ENCODE measurements around the gene OGDH. TPM values are rescaled to one million over a fixed set of nuclear protein-coding genes. Genes with fewer than 3 reads are reported as not detected.

The OGDH gene
- polyA plus RNA-seq, 3 donors = 41.0 to 74.1 (median 49.9) TPM

- Mint-ChIP-seq H3K27me3 (ENCODE audit: low read depth in 3 of 3) (peaks cover 0 to 1% (median 0%) of the 10 kb centered on the region in 3 donors), H3K4me3 (no peak overlapping the region), H3K36me3 (no peaks in the 10 kb centered on the region), H3K4me1 (peaks cover 14% of the 10 kb centered on the region), H3K27ac (peak overlapping the region in 5 of 7 donors; percentile 13 to 92 (median 79)), H3K9me3 (no peaks in the 10 kb centered on the region)
- H3K79me2 ChIP-seq (ENCODE audit: insufficient read depth, low read length) = no peaks in the 10 kb centered on the region
- H3K4me2 ChIP-seq (replicated peaks; ENCODE audit: extremely low read depth, low read length, poor library complexity, severe bottlenecking) = no peak overlapping the region
- 93% methylated on average over 3 of the region's 3 CpGs for WGBS (ENCODE audit: insufficient coverage)
- no peak for TF ChIP-seq CTCF (IDR thresholded peaks at IDR 0.05)
- no peaks in the 10 kb centered on the region for H3K27me3 ChIP-seq (ENCODE audit: control insufficient read depth in 2 of 2, insufficient read depth in 2 of 2, low read length in 2 of 2)
- H4K20me1 ChIP-seq (ENCODE audit: insufficient read depth, low read length) = no peaks in the 10 kb centered on the region
- intact Hi-C loops (cut with micrococcal nuclease) = no loop called here
- H3K27ac ChIP-seq (ENCODE audit: low read depth in 1 of 2, low read length in 2 of 2) = no peak overlapping the region
- H3K9ac ChIP-seq (ENCODE audit: insufficient read depth, low read length, poor library complexity, severe bottlenecking) = no peak overlapping the region
- no peaks in the 10 kb centered on the region for H3K36me3 ChIP-seq (replicated peaks in 1 of 2; ENCODE audit: control insufficient read depth in 1 of 2, insufficient read depth in 2 of 2, low read length in 2 of 2)
- DNase-seq = no peak
- no peak overlapping the region for H2AFZ ChIP-seq (ENCODE audit: insufficient read depth, low read depth, low read length, poor library complexity, severe bottlenecking)
- peaks cover 4 to 13% of the 10 kb centered on the region in 2 donors for H3K4me1 ChIP-seq (ENCODE audit: control insufficient read depth in 1 of 2, insufficient read depth in 2 of 2, low read length in 2 of 2)
- H3K9me3 ChIP-seq (replicated peaks in 1 of 2; ENCODE audit: control insufficient read depth in 1 of 2, insufficient read depth in 1 of 2, low read length in 2 of 2) = no peaks in the 10 kb centered on the region
- H3K4me3 ChIP-seq (replicated peaks in 1 of 3; ENCODE audit: low read depth in 2 of 3, low read length in 3 of 3) = no peak overlapping the region
Observed at GRCh38 chr7:44736896-44737295, 130.5 kb downstream of the OGDH start.

- Histone ChIP-seq H3K4me3 (replicated peaks in 1 of 3; ENCODE audit: low read depth in 2 of 3, low read length in 3 of 3) (no peak overlapping the region), H3K27ac (ENCODE audit: low read depth in 1 of 2, low read length in 2 of 2) (no peak overlapping the region), H3K4me2 (replicated peaks; ENCODE audit: extremely low read depth, low read length, poor library complexity, severe bottlenecking) (no peak overlapping the region), H2AFZ (ENCODE audit: insufficient read depth, low read depth, low read length, poor library complexity, severe bottlenecking) (no peak overlapping the region), H3K9ac (ENCODE audit: insufficient read depth, low read length, poor library complexity, severe bottlenecking) (no peak overlapping the region), H3K27me3 (ENCODE audit: control insufficient read depth in 2 of 2, insufficient read depth in 2 of 2, low read length in 2 of 2) (no peaks in the 10 kb centered on the region), H3K36me3 (replicated peaks in 1 of 2; ENCODE audit: control insufficient read depth in 1 of 2, insufficient read depth in 2 of 2, low read length in 2 of 2) (no peaks in the 10 kb centered on the region), H3K79me2 (ENCODE audit: insufficient read depth, low read length) (no peaks in the 10 kb centered on the region), H3K9me3 (replicated peaks in 1 of 2; ENCODE audit: control insufficient read depth in 1 of 2, insufficient read depth in 1 of 2, low read length in 2 of 2) (no peaks in the 10 kb centered on the region), H4K20me1 (ENCODE audit: insufficient read depth, low read length) (no peaks in the 10 kb centered on the region), H3K4me1 (ENCODE audit: control insufficient read depth in 1 of 2, insufficient read depth in 2 of 2, low read length in 2 of 2) (peaks cover 4 to 13% of the 10 kb centered on the region in 2 donors)
- no peaks in the 10 kb centered on the region for H3K9me3 Mint-ChIP-seq
- peak overlapping the region; percentile 55 to 81 (median 79) for H3K27ac Mint-ChIP-seq
- H3K36me3 Mint-ChIP-seq = no peaks in the 10 kb centered on the region
- intact Hi-C loops (cut with micrococcal nuclease) = no loop called here
- H3K4me3 Mint-ChIP-seq = no peak overlapping the region
- peaks cover 0 to 1% (median 0%) of the 10 kb centered on the region in 3 donors for H3K27me3 Mint-ChIP-seq (ENCODE audit: low read depth in 3 of 3)
- TF ChIP-seq CTCF (IDR thresholded peaks at IDR 0.05) = no peak
- peak in 1 of 3 donors; percentile 47 for DNase-seq
- 93% methylated on average over 1 of the region's 4 CpGs for WGBS (ENCODE audit: insufficient coverage)
- H3K4me1 Mint-ChIP-seq = peaks cover 14% of the 10 kb centered on the region
Observed at GRCh38 chr7:44738051-44738723, 131.8 kb downstream of the OGDH start.

Measured in CD14-positive monocyte (primary cell).